Testis (tissue), 3 donors: ENCODE measurements around the gene DESI2. TPM values are rescaled to one million over a fixed set of nuclear protein-coding genes. Genes with fewer than 3 reads are reported as not detected.

Experiments
- DNase-seq: peaks from one replicate; pipeline ENCODE4 v3.0.0-alpha.2; 2019
- H3K27ac ChIP-seq, 2 donors: fragments of 200-600 bp; sonication (generic); one replicate each; pipeline ENCODE4 v1.5.1; 2019
- H3K27me3 ChIP-seq: fragments of 200-600 bp; sonication (generic); one replicate; pipeline ENCODE4 v1.5.1; 2019
- H3K36me3 ChIP-seq: fragments of 200-600 bp; sonication (generic); one replicate; pipeline ENCODE4 v1.5.1; 2017; ENCODE audit warnings: low read depth; ENCODE audit errors: missing control alignments
- H3K4me1 ChIP-seq: fragments of 200-600 bp; sonication (generic); one replicate; pipeline ENCODE4 v1.5.1; 2019
- H3K4me3 ChIP-seq, 2 donors: fragments of 200-600 bp; sonication (generic); one replicate each; pipeline ENCODE4 v1.5.1; 2017 to 2019
- H3K9me3 ChIP-seq: fragments of 200-600 bp; sonication (generic); one replicate; pipeline ENCODE4 v1.5.1; 2017
- POLR2A ChIP-seq: fragments of 450-650 bp; IDR thresholded peaks from one replicate; pipeline ENCODE4 v1.6.1; 2017; ENCODE audit warnings: antibody characterized with exemption, mild to moderate bottlenecking, moderate library complexity
- WGBS, 2 donors: methylation state at CpG; one replicate each; pipeline ENCODE4 v1.1.5; 2018; 5-methylcytosine and 5-hydroxymethylcytosine counted together
- intact Hi-C: fragments of 100-400 bp; cut with DNase I; formaldehyde crosslinking; loops from one replicate; pipeline ENCODE4 v1.15.1; 2023; ENCODE audit warnings: low total_unique reads
- polyA plus RNA-seq: library from polyadenylated mRNA; stranded (reverse); fragments of 350-450 nt; fragmentation: Illumina TruSeq; extraction: RNeasy Lipid Tissue Mini Kit (QIAGEN cat#74804); gene quantifications from one replicate; pipeline ENCODE4 v1.2.3, GENCODE V29; 2014; ENCODE audit warnings: low read depth, low replicate concordance; ENCODE audit not compliant: insufficient read depth
- total RNA-seq, 2 donors: library from RNA; depleted of rRNA; stranded (reverse); fragments of >200 nt; gene quantifications; one replicate each; pipeline ENCODE4 v1.2.3, GENCODE V29; 2016
- TF ChIP-seq, protein P1 (sequence below), 3 experiments: fragments of 450-650 bp in 2 of 3; fragments of 200-600 bp in 1 of 3; sonication (generic) in 1 of 3; IDR thresholded peaks; one replicate each; pipeline ENCODE4 v1.5.1; 2016 to 2019; ENCODE audit warnings: antibody characterized with exemption in 3 of 3, mild to moderate bottlenecking in 2 of 3, moderate library complexity in 1 of 3

The DESI2 gene
- total and polyA plus RNA-seq, 3 donors from 2014 or later, result 70.0 to 114 (median 72.7) TPM

DNA sequence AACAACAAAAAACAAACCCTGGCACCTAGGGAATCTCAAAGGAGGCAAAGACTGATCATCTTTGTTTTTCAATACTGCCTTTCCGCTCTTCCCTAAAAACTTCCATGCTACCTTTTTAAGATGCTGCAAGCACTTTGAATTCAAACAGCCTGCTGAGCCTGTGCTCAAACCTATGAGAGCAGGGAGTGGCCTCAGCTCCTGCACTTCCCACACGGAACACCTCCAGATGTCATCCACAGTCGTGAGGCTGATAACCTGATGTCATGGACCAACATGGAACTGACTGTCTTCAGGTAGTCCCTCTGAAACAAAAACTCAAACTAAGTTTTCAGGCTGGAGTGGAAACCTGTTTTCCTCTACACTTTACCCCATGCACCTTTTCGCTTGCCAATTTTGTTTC lies 46.8 kb downstream of the DESI2 start:
- intact Hi-C loops, result no loop called here
- Histone ChIP-seq H3K4me3 (no peak overlapping the region), H3K27me3 (no peaks in the 10 kb centered on the region), H3K36me3 (no peaks in the 10 kb centered on the region), H3K27ac (no peak overlapping the region), H3K4me1 (no peaks in the 10 kb centered on the region), H3K9me3 (no peaks in the 10 kb centered on the region)
- DNase-seq, result no peak
- WGBS, 2 donors, result 94 to 95% methylated on average over 4 of the region's 4 CpGs
- no peak for TF ChIP-seq POLR2A
- TF ChIP-seq, protein P1, sequence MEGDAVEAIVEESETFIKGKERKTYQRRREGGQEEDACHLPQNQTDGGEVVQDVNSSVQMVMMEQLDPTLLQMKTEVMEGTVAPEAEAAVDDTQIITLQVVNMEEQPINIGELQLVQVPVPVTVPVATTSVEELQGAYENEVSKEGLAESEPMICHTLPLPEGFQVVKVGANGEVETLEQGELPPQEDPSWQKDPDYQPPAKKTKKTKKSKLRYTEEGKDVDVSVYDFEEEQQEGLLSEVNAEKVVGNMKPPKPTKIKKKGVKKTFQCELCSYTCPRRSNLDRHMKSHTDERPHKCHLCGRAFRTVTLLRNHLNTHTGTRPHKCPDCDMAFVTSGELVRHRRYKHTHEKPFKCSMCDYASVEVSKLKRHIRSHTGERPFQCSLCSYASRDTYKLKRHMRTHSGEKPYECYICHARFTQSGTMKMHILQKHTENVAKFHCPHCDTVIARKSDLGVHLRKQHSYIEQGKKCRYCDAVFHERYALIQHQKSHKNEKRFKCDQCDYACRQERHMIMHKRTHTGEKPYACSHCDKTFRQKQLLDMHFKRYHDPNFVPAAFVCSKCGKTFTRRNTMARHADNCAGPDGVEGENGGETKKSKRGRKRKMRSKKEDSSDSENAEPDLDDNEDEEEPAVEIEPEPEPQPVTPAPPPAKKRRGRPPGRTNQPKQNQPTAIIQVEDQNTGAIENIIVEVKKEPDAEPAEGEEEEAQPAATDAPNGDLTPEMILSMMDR (IDR thresholded peaks at IDR 0.05), result no peak

DNA sequence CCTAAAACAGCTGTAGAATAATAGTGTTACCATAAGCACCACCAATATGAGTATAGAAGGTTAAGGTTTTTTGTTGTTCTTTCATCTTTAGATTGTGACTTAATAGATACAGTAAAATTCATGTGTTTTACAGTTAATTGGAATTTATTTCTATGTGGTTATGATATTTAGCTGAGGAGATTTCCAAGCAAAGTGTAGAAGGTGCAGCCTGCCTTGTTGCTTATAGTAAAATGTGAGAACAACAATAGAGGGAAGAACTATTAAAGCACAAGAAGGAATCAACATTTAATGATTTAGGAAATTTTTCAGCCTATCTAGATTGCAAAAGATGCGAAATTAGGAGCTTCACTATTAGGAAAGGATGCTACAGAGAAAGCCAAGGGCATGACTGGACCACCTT lies 47.9 kb downstream of the DESI2 start:
- H3K27me3 ChIP-seq, result no peaks in the 10 kb centered on the region
- no peak for DNase-seq
- TF ChIP-seq POLR2A, result no peak
- TF ChIP-seq, protein P1 (IDR thresholded peaks at IDR 0.05), result no peak
- intact Hi-C loops, result no loop called here
- no peaks in the 10 kb centered on the region for H3K36me3 ChIP-seq
- no peak overlapping the region for H3K4me3 ChIP-seq
- no peaks in the 10 kb centered on the region for H3K4me1 ChIP-seq
- 94 to 98% methylated on average over 1 of the region's 1 CpG for WGBS, 2 donors
- no peak overlapping the region for H3K27ac ChIP-seq
- no peaks in the 10 kb centered on the region for H3K9me3 ChIP-seq

DNA sequence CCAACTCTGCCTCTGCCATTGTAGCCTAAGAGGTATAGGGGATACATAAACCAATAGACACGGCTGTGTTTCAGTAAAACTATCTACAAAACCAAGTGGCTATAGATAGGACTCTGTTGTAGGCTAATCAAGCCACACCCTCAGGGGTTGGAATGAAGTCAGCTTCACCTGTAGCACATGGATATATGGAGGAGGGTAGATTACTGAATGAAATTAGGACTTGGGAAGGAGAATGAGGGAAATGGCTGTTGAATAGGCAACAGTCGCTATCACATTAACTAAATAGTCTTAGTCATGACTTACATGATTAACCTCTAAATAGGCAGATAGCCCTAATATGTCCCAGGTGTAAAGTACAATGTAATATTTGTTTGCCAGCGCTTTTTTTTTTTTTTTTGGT lies 49.7 kb downstream of the DESI2 start:
- Histone ChIP-seq H3K9me3 (no peaks in the 10 kb centered on the region), H3K27me3 (no peaks in the 10 kb centered on the region), H3K4me1 (no peaks in the 10 kb centered on the region), H3K27ac (no peak overlapping the region), H3K4me3 (no peak overlapping the region), H3K36me3 (no peaks in the 10 kb centered on the region)
- intact Hi-C loops, result no loop called here
- 97% methylated on average over 3 of the region's 3 CpGs for WGBS, 2 donors
- TF ChIP-seq, protein P1 (IDR thresholded peaks at IDR 0.05), result no peak
- no peak for TF ChIP-seq POLR2A
- no peak for DNase-seq

DNA sequence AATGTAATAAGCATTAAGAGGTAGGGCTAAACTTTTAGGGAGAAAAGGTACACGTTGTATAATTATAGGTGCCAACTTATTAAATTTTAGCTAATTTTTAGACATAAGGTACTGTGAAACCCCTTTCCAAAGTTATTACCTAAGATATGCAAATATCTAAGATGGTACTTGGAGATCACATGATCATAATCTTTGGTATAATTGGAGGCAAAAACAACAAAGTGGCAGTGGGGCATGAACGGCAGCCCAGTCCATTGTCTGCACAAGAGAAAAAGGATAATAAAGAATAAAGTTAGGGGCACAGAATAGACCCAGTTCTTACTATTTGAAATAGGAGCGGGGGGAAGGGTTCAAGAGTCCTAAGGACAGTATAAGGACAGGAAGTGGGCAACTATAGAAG lies 51.2 kb downstream of the DESI2 start:
- H3K27me3 ChIP-seq, result no peaks in the 10 kb centered on the region
- H3K27ac ChIP-seq, result no peak overlapping the region
- intact Hi-C loops, result no loop called here
- no peak overlapping the region for H3K4me3 ChIP-seq
- no peaks in the 10 kb centered on the region for H3K4me1 ChIP-seq
- H3K36me3 ChIP-seq, result no peaks in the 10 kb centered on the region
- TF ChIP-seq POLR2A, result no peak
- TF ChIP-seq, protein P1 (IDR thresholded peaks at IDR 0.05), result no peak
- DNase-seq, result no peak
- no peaks in the 10 kb centered on the region for H3K9me3 ChIP-seq
- 92 to 94% methylated on average over 3 of the region's 3 CpGs for WGBS, 2 donors
